Measurements from ENCODE around the gene RABAC1. TPM values are rescaled to one million over a fixed set of nuclear protein-coding genes. Genes with fewer than 3 reads are reported as not detected.

RABAC1 gene
- total RNA-seq, 1 donor from 2014 or later, result 282 TPM

- no peaks in the 10 kb centered on the region for H3K9me3 Mint-ChIP-seq (ENCODE audit: low read depth)
- H3K4me3 Mint-ChIP-seq (ENCODE audit: unreplicated experiment), result no peak overlapping the region
- H3K36me3 Mint-ChIP-seq (ENCODE audit: low read depth), result peaks cover 1% of the 10 kb centered on the region
- H3K27ac Mint-ChIP-seq (ENCODE audit: unreplicated experiment), result no peak overlapping the region
- DNase-seq (ENCODE audit: low spot score), result no peak
- TF ChIP-seq, protein P1, sequence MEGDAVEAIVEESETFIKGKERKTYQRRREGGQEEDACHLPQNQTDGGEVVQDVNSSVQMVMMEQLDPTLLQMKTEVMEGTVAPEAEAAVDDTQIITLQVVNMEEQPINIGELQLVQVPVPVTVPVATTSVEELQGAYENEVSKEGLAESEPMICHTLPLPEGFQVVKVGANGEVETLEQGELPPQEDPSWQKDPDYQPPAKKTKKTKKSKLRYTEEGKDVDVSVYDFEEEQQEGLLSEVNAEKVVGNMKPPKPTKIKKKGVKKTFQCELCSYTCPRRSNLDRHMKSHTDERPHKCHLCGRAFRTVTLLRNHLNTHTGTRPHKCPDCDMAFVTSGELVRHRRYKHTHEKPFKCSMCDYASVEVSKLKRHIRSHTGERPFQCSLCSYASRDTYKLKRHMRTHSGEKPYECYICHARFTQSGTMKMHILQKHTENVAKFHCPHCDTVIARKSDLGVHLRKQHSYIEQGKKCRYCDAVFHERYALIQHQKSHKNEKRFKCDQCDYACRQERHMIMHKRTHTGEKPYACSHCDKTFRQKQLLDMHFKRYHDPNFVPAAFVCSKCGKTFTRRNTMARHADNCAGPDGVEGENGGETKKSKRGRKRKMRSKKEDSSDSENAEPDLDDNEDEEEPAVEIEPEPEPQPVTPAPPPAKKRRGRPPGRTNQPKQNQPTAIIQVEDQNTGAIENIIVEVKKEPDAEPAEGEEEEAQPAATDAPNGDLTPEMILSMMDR (IDR thresholded peaks at IDR 0.05), result no peak
- H3K4me1 Mint-ChIP-seq (ENCODE audit: low read depth), result no peaks in the 10 kb centered on the region
- H3K27me3 Mint-ChIP-seq (ENCODE audit: low read depth), result peaks cover 30% of the 10 kb centered on the region
These were observed 8.1 kb upstream of the RABAC1 start for GRCh38 chr19:41967054-41967783.

GRCh38 chr19:41965106-41965505 lies 6.0 kb upstream of the RABAC1 start:
- Mint-ChIP-seq H3K4me3 (ENCODE audit: unreplicated experiment) (no peak overlapping the region), H3K27ac (ENCODE audit: unreplicated experiment) (no peak overlapping the region), H3K36me3 (ENCODE audit: low read depth) (peaks cover 1% of the 10 kb centered on the region), H3K27me3 (ENCODE audit: low read depth) (peaks cover 23% of the 10 kb centered on the region), H3K9me3 (ENCODE audit: low read depth) (no peaks in the 10 kb centered on the region), H3K4me1 (ENCODE audit: low read depth) (no peaks in the 10 kb centered on the region)
- DNase-seq (ENCODE audit: low spot score), result no peak
- TF ChIP-seq, protein P1 (IDR thresholded peaks at IDR 0.05), result no peak

DNA sequence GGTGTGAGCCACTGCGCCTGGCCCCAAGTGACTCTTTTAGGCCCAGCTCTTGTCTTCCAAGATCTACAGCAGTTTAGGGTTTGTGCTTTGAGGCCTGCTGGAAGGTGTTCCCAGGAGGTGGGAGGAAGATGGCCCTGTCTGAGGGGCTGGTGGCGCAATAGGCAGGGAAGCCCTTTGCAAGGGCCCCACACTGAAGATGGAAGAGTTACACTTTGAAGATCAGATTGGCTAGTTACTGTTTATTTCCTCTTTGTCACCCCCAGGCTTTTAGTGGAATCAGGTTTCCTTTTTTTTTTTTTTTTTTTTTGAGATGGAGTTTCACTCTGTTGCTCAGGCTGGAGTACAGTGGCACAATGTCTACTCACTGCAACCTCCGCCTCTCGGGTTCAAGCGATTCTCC lies 1.9 kb upstream of the RABAC1 start:
- Mint-ChIP-seq H3K4me1 (ENCODE audit: low read depth) (peaks cover 21% of the 10 kb centered on the region), H3K27ac (ENCODE audit: unreplicated experiment) (no peak overlapping the region), H3K4me3 (ENCODE audit: unreplicated experiment) (no peak overlapping the region), H3K9me3 (ENCODE audit: low read depth) (no peaks in the 10 kb centered on the region), H3K36me3 (ENCODE audit: low read depth) (peaks cover 4% of the 10 kb centered on the region), H3K27me3 (ENCODE audit: low read depth) (peaks cover 2% of the 10 kb centered on the region)
- DNase-seq (ENCODE audit: low spot score), result no peak
- TF ChIP-seq, protein P1 (IDR thresholded peaks at IDR 0.05), result no peak

- DNase-seq (ENCODE audit: low spot score), result no peak
- Mint-ChIP-seq H3K9me3 (ENCODE audit: low read depth) (no peaks in the 10 kb centered on the region), H3K27ac (ENCODE audit: unreplicated experiment) (peak overlapping the region; percentile 98), H3K27me3 (ENCODE audit: low read depth) (no peaks in the 10 kb centered on the region), H3K36me3 (ENCODE audit: low read depth) (peaks cover 6% of the 10 kb centered on the region), H3K4me3 (ENCODE audit: unreplicated experiment) (peak overlapping the region; percentile 79), H3K4me1 (ENCODE audit: low read depth) (peaks cover 21% of the 10 kb centered on the region)
- TF ChIP-seq, protein P1 (IDR thresholded peaks at IDR 0.05), result no peak
These were observed 610 bp downstream of the RABAC1 start for GRCh38 chr19:41958367-41959055.

GRCh38 chr19:41957838-41958366 lies 1.2 kb downstream of the RABAC1 start:
- Mint-ChIP-seq H3K27ac (ENCODE audit: unreplicated experiment) (peak overlapping the region; percentile 98), H3K4me1 (ENCODE audit: low read depth) (peaks cover 21% of the 10 kb centered on the region), H3K36me3 (ENCODE audit: low read depth) (peaks cover 6% of the 10 kb centered on the region), H3K4me3 (ENCODE audit: unreplicated experiment) (peak overlapping the region; percentile 79), H3K27me3 (ENCODE audit: low read depth) (no peaks in the 10 kb centered on the region), H3K9me3 (ENCODE audit: low read depth) (no peaks in the 10 kb centered on the region)
- DNase-seq (ENCODE audit: low spot score), result no peak
- TF ChIP-seq, protein P1 (IDR thresholded peaks at IDR 0.05), result peak; percentile 88
